MM.1S (cell line): ENCODE data around the gene KCNQ5.

Source experiments
- EZH2 ChIP-seq: fragments of 300-600 bp; sonication (generic); optimal IDR thresholded peaks from 2 replicates; pipeline ENCODE3; 2017; ENCODE audit warnings: low read depth, mild to moderate bottlenecking, antibody characterized with exemption, low read length, mixed read lengths
- EZH2phosphoT487 ChIP-seq: fragments of 300-600 bp; sonication (generic); IDR thresholded peaks from 2 replicates; pipeline ENCODE4 v1.6.1; 2018; ENCODE audit warnings: antibody characterized with exemption, low read length
- TF ChIP-seq, protein P1 (sequence below): fragments of 300-600 bp; sonication (generic); IDR thresholded peaks from 2 replicates; pipeline ENCODE4 v1.5.1; 2016; ENCODE audit warnings: antibody characterized with exemption, low read length, mixed read lengths

DNA sequence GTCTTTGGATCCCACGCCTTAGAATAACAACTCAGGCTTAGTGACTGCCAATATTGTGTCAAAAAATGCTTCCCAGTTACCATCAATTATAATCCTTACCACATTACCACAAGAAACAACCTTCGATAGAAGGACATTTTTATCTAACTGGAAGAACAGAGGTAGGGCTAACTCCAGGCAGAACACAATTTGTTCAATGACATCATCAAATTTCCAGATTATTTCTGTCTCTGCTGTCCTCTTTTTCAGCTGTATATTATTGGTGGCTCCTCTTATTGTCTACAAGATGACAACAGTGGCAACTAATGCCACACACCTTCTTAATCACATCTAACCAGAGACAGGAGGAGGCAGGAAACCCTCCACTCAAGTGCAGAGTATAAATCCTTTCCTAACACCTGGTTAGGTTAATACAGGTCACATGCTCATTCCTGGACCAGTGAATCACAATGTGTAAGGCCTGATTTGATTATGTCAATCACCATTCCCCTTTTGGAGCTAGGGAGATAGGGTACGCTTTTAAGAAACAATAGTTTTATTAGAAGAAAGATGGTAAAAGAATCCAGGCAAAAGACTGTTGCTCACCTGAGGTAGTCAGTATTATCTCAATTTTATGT is 585.5 kb downstream of the KCNQ5 start:
- TF ChIP-seq, protein P1, sequence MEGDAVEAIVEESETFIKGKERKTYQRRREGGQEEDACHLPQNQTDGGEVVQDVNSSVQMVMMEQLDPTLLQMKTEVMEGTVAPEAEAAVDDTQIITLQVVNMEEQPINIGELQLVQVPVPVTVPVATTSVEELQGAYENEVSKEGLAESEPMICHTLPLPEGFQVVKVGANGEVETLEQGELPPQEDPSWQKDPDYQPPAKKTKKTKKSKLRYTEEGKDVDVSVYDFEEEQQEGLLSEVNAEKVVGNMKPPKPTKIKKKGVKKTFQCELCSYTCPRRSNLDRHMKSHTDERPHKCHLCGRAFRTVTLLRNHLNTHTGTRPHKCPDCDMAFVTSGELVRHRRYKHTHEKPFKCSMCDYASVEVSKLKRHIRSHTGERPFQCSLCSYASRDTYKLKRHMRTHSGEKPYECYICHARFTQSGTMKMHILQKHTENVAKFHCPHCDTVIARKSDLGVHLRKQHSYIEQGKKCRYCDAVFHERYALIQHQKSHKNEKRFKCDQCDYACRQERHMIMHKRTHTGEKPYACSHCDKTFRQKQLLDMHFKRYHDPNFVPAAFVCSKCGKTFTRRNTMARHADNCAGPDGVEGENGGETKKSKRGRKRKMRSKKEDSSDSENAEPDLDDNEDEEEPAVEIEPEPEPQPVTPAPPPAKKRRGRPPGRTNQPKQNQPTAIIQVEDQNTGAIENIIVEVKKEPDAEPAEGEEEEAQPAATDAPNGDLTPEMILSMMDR: no peak
- TF ChIP-seq EZH2phosphoT487 (no peak), EZH2 (no peak)
